SK-N-SH (cell line): Measurements from ENCODE around the gene TOMM20.

Source experiments
- CTCF ChIP-seq: fragments of 200-600 bp; sonication (generic); IDR thresholded peaks from 2 replicates; pipeline ENCODE4 v1.6.1; 2017; ENCODE audit warnings: antibody characterized with exemption, mild to moderate bottlenecking, moderate library complexity
- EP300 ChIP-seq, 2 experiments: IDR thresholded peaks; 2 replicates each; pipeline versions ENCODE4 v1.4.0 to v1.6.1; 2012; ENCODE audit warnings: borderline replicate concordance in 1 of 2, low read depth in 1 of 2, low read length in 1 of 2

GRCh38 chr1:235124665-235125064 is 4.0 kb downstream of the TOMM20 start:
- TF ChIP-seq EP300 (IDR thresholded peaks at IDR 0.05; ENCODE audit: borderline replicate concordance in 1 of 2, low read depth in 1 of 2, low read length in 1 of 2), result no peak
- no peak for TF ChIP-seq CTCF
